A673 (cell line): Measurements from ENCODE around the gene ADAMTS2. TPM values are rescaled to one million over a fixed set of nuclear protein-coding genes. Genes with fewer than 3 reads are reported as not detected.

ENCODE experiments used
- BruUV-seq: library from RNA; stranded (reverse); fragments of 400-500 nt; replicated peaks from 2 replicates; lab custom pipeline; 2021; lab: Mats Ljungman, UMichigan
- CTCF ChIA-PET: fragments of 300-600 bp; sonication (Branson Sonifier 250); formaldehyde crosslinking; loops from one replicate; lab custom pipeline; 2022; ENCODE audit warnings: antibody characterized with exemption; lab: Charles Lee
- POLR2A ChIA-PET: fragments of 300-600 bp; sonication (Branson Sonifier 250); formaldehyde crosslinking; loops from one replicate; lab custom pipeline; 2022; ENCODE audit warnings: antibody characterized with exemption; ENCODE audit not compliant: low non-redundant PET; lab: Charles Lee
- DNase-seq: peaks from one replicate; pipeline ENCODE4 v3.0.0-alpha.2; 2015; ENCODE audit warnings: low spot score
- H3K27ac ChIP-seq: fragments of 200-600 bp; sonication (generic); 2 replicates; pipeline ENCODE4 v1.5.1; 2016; ENCODE audit warnings: mixed run types, low read depth, mild to moderate bottlenecking, mixed read lengths, antibody characterized with exemption, low read length; ENCODE audit not compliant: poor library complexity, severe bottlenecking
- H3K27me3 ChIP-seq: fragments of 200-600 bp; sonication (generic); replicated peaks from 2 replicates; pipeline ENCODE4 v1.6.1; 2017; ENCODE audit warnings: mixed run types, low read depth, mild to moderate bottlenecking, mixed read lengths, antibody characterized with exemption, low read length; ENCODE audit not compliant: insufficient read depth, poor library complexity
- H3K36me3 ChIP-seq: fragments of 200-600 bp; sonication (generic); 2 replicates; pipeline ENCODE4 v1.6.1; 2016; ENCODE audit warnings: mixed run types, mild to moderate bottlenecking, mixed read lengths, antibody characterized with exemption, low read length; ENCODE audit not compliant: insufficient read depth, poor library complexity, severe bottlenecking
- H3K4me1 ChIP-seq: fragments of 200-600 bp; sonication (generic); 2 replicates; pipeline ENCODE4 v1.6.1; 2017; ENCODE audit warnings: mixed run types, mild to moderate bottlenecking, mixed read lengths, antibody characterized with exemption, low read length; ENCODE audit not compliant: insufficient read depth, poor library complexity, severe bottlenecking
- H3K4me3 ChIP-seq: fragments of 200-600 bp; sonication (generic); 2 replicates; pipeline ENCODE4 v1.5.1; 2016; ENCODE audit warnings: low read depth, mixed run types, mild to moderate bottlenecking, mixed read lengths, low read length; ENCODE audit not compliant: poor library complexity, severe bottlenecking
- H3K9me3 ChIP-seq: fragments of 200-600 bp; sonication (generic); 2 replicates; pipeline ENCODE4 v1.6.1; 2016; ENCODE audit warnings: mixed run types, low read depth, mild to moderate bottlenecking, mixed read lengths, antibody characterized with exemption, low read length; ENCODE audit not compliant: poor library complexity, severe bottlenecking
- EZH2 ChIP-seq: fragments of 200-600 bp; sonication (generic); IDR thresholded peaks from 2 replicates; pipeline ENCODE4 v1.6.1; 2017; ENCODE audit warnings: borderline replicate concordance, low read depth, mild to moderate bottlenecking, mixed read lengths, antibody characterized with exemption, low read length; ENCODE audit not compliant: poor library complexity, severe bottlenecking
- intact Hi-C: fragments of 100-400 bp; cut with micrococcal nuclease; formaldehyde crosslinking; loops from one replicate; pipeline ENCODE4 v1.10.0; 2022; ENCODE audit not compliant: unreplicated experiment
- total RNA-seq: library from RNA; stranded (reverse); gene quantifications from 2 replicates; pipeline ENCODE4 v1.2.3, GENCODE V29; 2021
- TF ChIP-seq, protein P1 (sequence below): fragments of 300-800, 200-600 bp; sonication (generic); conservative IDR thresholded peaks from 2 replicates; pipeline ENCODE4 v1.5.1; 2017; ENCODE audit warnings: low read depth, mild to moderate bottlenecking, antibody characterized with exemption, low read length, moderate library complexity, mixed read lengths

The ADAMTS2 gene
- total RNA-seq, 1 experiment from 2014 or later, result 0.39 TPM

DNA sequence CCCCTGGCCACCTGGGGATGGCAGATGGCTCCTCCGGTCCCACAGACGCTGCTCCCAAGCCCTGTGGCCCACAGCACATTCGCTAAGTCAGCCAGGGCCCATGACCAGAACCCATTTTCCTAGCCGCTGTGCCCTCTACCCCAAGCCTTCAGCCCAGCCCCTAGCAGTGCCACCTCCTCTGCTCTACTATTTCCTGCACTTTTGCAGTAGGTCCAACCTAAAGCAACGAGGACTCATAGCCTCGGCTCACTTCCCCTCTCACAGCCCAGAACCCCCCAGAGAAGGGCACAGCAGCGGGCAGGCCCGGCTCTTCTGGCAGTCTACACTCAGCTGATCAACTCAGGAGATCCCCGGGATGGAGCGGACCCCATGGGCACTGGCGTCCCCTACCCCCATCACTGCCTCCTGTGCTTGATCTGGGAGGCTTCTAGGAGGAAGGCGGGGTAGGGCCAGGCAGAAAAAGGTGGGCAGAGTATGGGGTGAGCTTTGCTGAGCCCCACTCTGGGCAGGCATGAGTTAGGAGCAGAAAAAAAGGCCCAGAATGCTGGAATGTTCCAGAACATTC, 173.9 kb downstream of the ADAMTS2 start:
- Histone ChIP-seq H3K27ac (no peak overlapping the region), H3K36me3 (no peaks in the 10 kb centered on the region), H3K27me3 (no peaks in the 10 kb centered on the region), H3K4me3 (no peak overlapping the region), H3K4me1 (no peaks in the 10 kb centered on the region), H3K9me3 (no peaks in the 10 kb centered on the region)
- ChIA-PET POLR2A (no interaction called here), CTCF (no interaction called here)
- TF ChIP-seq, protein P1, sequence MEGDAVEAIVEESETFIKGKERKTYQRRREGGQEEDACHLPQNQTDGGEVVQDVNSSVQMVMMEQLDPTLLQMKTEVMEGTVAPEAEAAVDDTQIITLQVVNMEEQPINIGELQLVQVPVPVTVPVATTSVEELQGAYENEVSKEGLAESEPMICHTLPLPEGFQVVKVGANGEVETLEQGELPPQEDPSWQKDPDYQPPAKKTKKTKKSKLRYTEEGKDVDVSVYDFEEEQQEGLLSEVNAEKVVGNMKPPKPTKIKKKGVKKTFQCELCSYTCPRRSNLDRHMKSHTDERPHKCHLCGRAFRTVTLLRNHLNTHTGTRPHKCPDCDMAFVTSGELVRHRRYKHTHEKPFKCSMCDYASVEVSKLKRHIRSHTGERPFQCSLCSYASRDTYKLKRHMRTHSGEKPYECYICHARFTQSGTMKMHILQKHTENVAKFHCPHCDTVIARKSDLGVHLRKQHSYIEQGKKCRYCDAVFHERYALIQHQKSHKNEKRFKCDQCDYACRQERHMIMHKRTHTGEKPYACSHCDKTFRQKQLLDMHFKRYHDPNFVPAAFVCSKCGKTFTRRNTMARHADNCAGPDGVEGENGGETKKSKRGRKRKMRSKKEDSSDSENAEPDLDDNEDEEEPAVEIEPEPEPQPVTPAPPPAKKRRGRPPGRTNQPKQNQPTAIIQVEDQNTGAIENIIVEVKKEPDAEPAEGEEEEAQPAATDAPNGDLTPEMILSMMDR, result no peak
- no peak for TF ChIP-seq EZH2
- intact Hi-C loops, result no loop called here
- no peak for DNase-seq
- no TSS peak for BruUV-seq

DNA sequence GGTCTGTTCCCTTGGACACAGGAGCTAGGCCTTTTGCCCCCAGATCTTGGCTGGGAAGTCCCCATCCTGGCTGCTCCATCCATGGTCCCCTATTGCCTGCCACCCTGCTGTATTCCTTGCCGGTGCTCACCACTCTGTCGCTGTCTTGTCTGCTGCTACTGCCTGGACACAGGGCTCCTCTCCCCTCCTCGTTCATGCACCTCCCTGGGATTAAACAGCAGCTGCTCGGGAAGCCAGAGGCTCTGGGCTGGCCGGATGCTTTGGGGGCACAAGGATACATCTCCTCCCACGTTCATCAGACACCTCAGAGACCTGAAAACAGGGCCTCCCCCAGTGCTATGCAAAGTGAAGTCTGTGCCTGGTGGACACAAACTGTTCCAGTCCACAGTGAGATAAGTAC, 174.7 kb downstream of the ADAMTS2 start:
- H3K27ac ChIP-seq, result no peak overlapping the region
- no peak for DNase-seq
- no peak overlapping the region for H3K4me3 ChIP-seq
- intact Hi-C loops, result no loop called here
- H3K27me3 ChIP-seq, result no peaks in the 10 kb centered on the region
- H3K4me1 ChIP-seq, result no peaks in the 10 kb centered on the region
- no TSS peak for BruUV-seq
- CTCF ChIA-PET, result no interaction called here
- no peak for TF ChIP-seq EZH2
- TF ChIP-seq, protein P1, result no peak
- no peaks in the 10 kb centered on the region for H3K9me3 ChIP-seq
- POLR2A ChIA-PET, result no interaction called here
- H3K36me3 ChIP-seq, result no peaks in the 10 kb centered on the region

DNA sequence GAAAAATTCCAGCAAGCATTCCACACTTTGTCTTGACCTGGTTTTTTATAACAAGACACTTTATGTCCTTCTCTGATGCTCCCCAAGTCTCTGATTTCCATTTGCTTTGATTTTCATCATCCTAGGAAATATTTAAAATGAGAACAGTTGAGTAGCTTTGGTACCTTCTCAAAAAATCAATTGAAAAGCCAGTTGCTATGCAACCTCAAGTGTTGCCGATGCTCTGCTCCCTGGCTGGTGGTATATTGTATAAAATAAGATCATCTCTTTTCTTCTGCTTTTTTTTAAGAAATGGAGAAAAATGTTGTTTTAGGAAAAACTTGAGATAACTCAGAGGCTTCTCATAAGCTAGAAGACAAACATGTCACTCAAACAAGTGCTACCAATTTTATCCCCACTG, 175.4 kb downstream of the ADAMTS2 start:
- no peak for DNase-seq
- Histone ChIP-seq H3K27ac (no peak overlapping the region), H3K9me3 (no peaks in the 10 kb centered on the region), H3K36me3 (no peaks in the 10 kb centered on the region), H3K4me3 (no peak overlapping the region), H3K4me1 (no peaks in the 10 kb centered on the region), H3K27me3 (no peaks in the 10 kb centered on the region)
- BruUV-seq, result no TSS peak
- intact Hi-C loops, result no loop called here
- CTCF ChIA-PET, result no interaction called here
- POLR2A ChIA-PET, result no interaction called here
- no peak for TF ChIP-seq EZH2
- TF ChIP-seq, protein P1, result no peak
